SK-N-SH (cell line): ENCODE data around the gene MSL3B.

ENCODE experiments used
- CTCF ChIA-PET: fragments of 300-600, 350-600 bp; formaldehyde crosslinking; extraction: SDS; loops from one replicate; lab custom pipeline; 2021; lab: Yijun Ruan, JAX
- POLR2A ChIA-PET: fragments of 350-600 bp; sonication (Branson Sonifier 250); formaldehyde crosslinking; extraction: SDS; loops from one replicate; lab custom pipeline; 2020; ENCODE audit warnings: antibody characterized with exemption, inconsistent platforms; lab: Yijun Ruan, JAX
- DNase-seq: peaks from one replicate; pipeline ENCODE4 v3.0.0; 2012
- H2AFZ ChIP-seq: fragments of 200-600 bp; sonication (generic); 2 replicates; pipeline ENCODE4 v1.8.1; 2016; ENCODE audit warnings: antibody characterized with exemption, mild to moderate bottlenecking, low read depth
- H3F3A ChIP-seq: fragments of 200-600 bp; sonication (generic); replicated peaks from 2 replicates; pipeline ENCODE3; 2016; ENCODE audit warnings: antibody characterized with exemption, mild to moderate bottlenecking; ENCODE audit not compliant: insufficient read depth
- H3K27ac ChIP-seq, 2 experiments: fragments of 200-500 bp in 1 of 2; fragments of 200-600 bp in 1 of 2; sonication (Bioruptor generic) in 1 of 2; sonication (generic), shearing (Covaris generic) in 1 of 2; 2 replicates each; pipeline versions ENCODE4 v1.5.1 to v1.6.1; 2014 to 2016; ENCODE audit warnings: low read depth in 2 of 2, inconsistent platforms in 1 of 2, low read length in 1 of 2, mild to moderate bottlenecking in 1 of 2, mixed read lengths in 1 of 2
- H3K27me3 ChIP-seq: fragments of 200-600 bp; sonication (generic), shearing (Covaris generic); 2 replicates; pipeline ENCODE4 v1.6.1; 2016; ENCODE audit warnings: mixed run types; ENCODE audit not compliant: insufficient read depth
- H3K36me3 ChIP-seq, 2 experiments: fragments of 200-500 bp in 1 of 2; fragments of 200-600 bp in 1 of 2; sonication (Bioruptor generic) in 1 of 2; sonication (generic) in 1 of 2; replicated peaks in 1 of 2; 2 replicates each; pipeline versions ENCODE3 to v1.5.1; 2014 to 2016; ENCODE audit warnings: low read length in 1 of 2, mild to moderate bottlenecking in 1 of 2; ENCODE audit not compliant: insufficient read depth in 2 of 2, control insufficient read depth in 1 of 2
- H3K4me1 ChIP-seq, 2 experiments: fragments of 200-500 bp in 1 of 2; fragments of 200-600 bp in 1 of 2; sonication (Bioruptor generic) in 1 of 2; sonication (generic), shearing (Covaris generic) in 1 of 2; 2 replicates each; pipeline versions ENCODE4 v1.5.1 to v1.6.1; 2014 to 2016; ENCODE audit warnings: low read depth in 1 of 2, low read length in 1 of 2, mixed run types in 1 of 2; ENCODE audit not compliant: insufficient read depth in 2 of 2, control insufficient read depth in 1 of 2
- H3K4me2 ChIP-seq: fragments of 200-600 bp; sonication (generic), shearing (Covaris generic); 2 replicates; pipeline ENCODE4 v1.6.1; 2017; ENCODE audit warnings: mixed run types
- H3K4me3 ChIP-seq, 2 experiments: fragments of 200-500 bp in 1 of 2; fragments of 200-600 bp in 1 of 2; sonication (Bioruptor generic) in 1 of 2; sonication (generic), shearing (Covaris generic) in 1 of 2; 2 replicates each; pipeline versions ENCODE4 v1.5.1 to v1.8.1; 2014 to 2016; ENCODE audit warnings: low read depth in 2 of 2, inconsistent platforms in 1 of 2, low read length in 1 of 2, mild to moderate bottlenecking in 1 of 2, mixed read lengths in 1 of 2, moderate library complexity in 1 of 2
- H3K79me2 ChIP-seq: fragments of 200-600 bp; sonication (generic); 2 replicates; pipeline ENCODE4 v1.8.1; 2017; ENCODE audit warnings: mild to moderate bottlenecking; ENCODE audit not compliant: insufficient read depth
- H3K9ac ChIP-seq: fragments of 200-600 bp; sonication (generic); 2 replicates; pipeline ENCODE4 v1.6.1; 2017; ENCODE audit warnings: mixed run types
- H3K9me2 ChIP-seq: fragments of 200-600 bp; sonication (generic); 2 replicates; pipeline ENCODE4 v1.6.1; 2017; ENCODE audit warnings: mixed run types
- H3K9me3 ChIP-seq: fragments of 200-600 bp; sonication (generic); 2 replicates; pipeline ENCODE4 v1.6.1; 2017; ENCODE audit warnings: mixed run types, mild to moderate bottlenecking, moderate library complexity
- H4K20me1 ChIP-seq: fragments of 200-600 bp; sonication (generic); 2 replicates; pipeline ENCODE4 v1.6.1; 2017; ENCODE audit warnings: mild to moderate bottlenecking, mixed run types; ENCODE audit not compliant: insufficient read depth
- ELF1 ChIP-seq: IDR thresholded peaks from 2 replicates; pipeline ENCODE4 v1.4.0; 2012
- FOSL2 ChIP-seq: IDR thresholded peaks from 2 replicates; pipeline ENCODE4 v1.4.0; 2012; ENCODE audit warnings: low read depth, mild to moderate bottlenecking, moderate library complexity, borderline replicate concordance
- GATA2 ChIP-seq: sonication (generic); formaldehyde crosslinking; IDR thresholded peaks from 2 replicates; pipeline ENCODE4 v1.5.0; 2020; ENCODE audit warnings: mild to moderate bottlenecking, missing genetic modification reagents
- NRF1 ChIP-seq: IDR thresholded peaks from 2 replicates; pipeline ENCODE4 v1.6.1; 2012; ENCODE audit warnings: low read depth, mild to moderate bottlenecking, low read length
- RXRA ChIP-seq: IDR thresholded peaks from 2 replicates; pipeline ENCODE4 v1.4.0; 2012; ENCODE audit warnings: low read depth, mild to moderate bottlenecking, borderline replicate concordance
- SIN3A ChIP-seq: IDR thresholded peaks from 2 replicates; pipeline ENCODE4 v1.6.1; 2012; ENCODE audit warnings: low read depth, mild to moderate bottlenecking, low read length, moderate library complexity, borderline replicate concordance
- WGBS: methylation state at CpG from one replicate; pipeline ENCODE4 v1.1.6; 2017; ENCODE audit warnings: low lambda C conversion rate; 5-methylcytosine and 5-hydroxymethylcytosine counted together
- TF ChIP-seq, protein P1 (sequence below): IDR thresholded peaks from 2 replicates; pipeline ENCODE4; 2012
- TF ChIP-seq, protein P2 (sequence below): fragments of 200-600 bp; sonication (generic); IDR thresholded peaks from 2 replicates; pipeline ENCODE4 v1.6.1; 2017; ENCODE audit warnings: antibody characterized with exemption, mild to moderate bottlenecking, moderate library complexity

The MSL3B gene

GRCh38 chr2:233857511-233858141 is 10.6 kb downstream of the MSL3B start:
- ChIA-PET POLR2A (no interaction called here), CTCF (interaction anchor here (0.7 kb wide), 2 partner anchors 19 to 58 kb away, joined by 3 read pairs; no protein-coding TSS in a partner anchor)
- no peak overlapping the region for H2AFZ ChIP-seq

GRCh38 chr2:233856184-233856583 is 12.0 kb downstream of the MSL3B start:
- H3K9me3 ChIP-seq, result no peaks in the 10 kb centered on the region
- H3K4me2 ChIP-seq, result no peak overlapping the region
- H3K9me2 ChIP-seq, result no peaks in the 10 kb centered on the region
- H3K4me3 ChIP-seq, result no peak overlapping the region
- H4K20me1 ChIP-seq, result 0 out of 2 replicates have a peak, but pooled peaks cover 4% of the 10 kb centered on the region
- H3K4me1 ChIP-seq, result peaks cover 11 to 20% of the 10 kb centered on the region in 2 experiments; a peak in 2 of 4 replicates
- CTCF ChIA-PET, result no interaction called here
- peaks cover 6 to 8% of the 10 kb centered on the region in 2 experiments for H3K36me3 ChIP-seq
- H2AFZ ChIP-seq, result no peak overlapping the region
- no peaks in the 10 kb centered on the region for H3K27me3 ChIP-seq
- peaks cover 3% of the 10 kb centered on the region for H3F3A ChIP-seq
- POLR2A ChIA-PET, result no interaction called here
- H3K79me2 ChIP-seq, result peaks cover 32% of the 10 kb centered on the region
- WGBS, result 96% methylated on average over 4 of the region's 5 CpGs
- H3K27ac ChIP-seq, result no peak overlapping the region
- H3K9ac ChIP-seq, result no peak overlapping the region
- TF ChIP-seq RXRA (no peak), NRF1 (no peak), FOSL2 (no peak), SIN3A (no peak), GATA2 (CRISPR knock-in tag) (no peak), ELF1 (no peak)
- TF ChIP-seq, protein P1, sequence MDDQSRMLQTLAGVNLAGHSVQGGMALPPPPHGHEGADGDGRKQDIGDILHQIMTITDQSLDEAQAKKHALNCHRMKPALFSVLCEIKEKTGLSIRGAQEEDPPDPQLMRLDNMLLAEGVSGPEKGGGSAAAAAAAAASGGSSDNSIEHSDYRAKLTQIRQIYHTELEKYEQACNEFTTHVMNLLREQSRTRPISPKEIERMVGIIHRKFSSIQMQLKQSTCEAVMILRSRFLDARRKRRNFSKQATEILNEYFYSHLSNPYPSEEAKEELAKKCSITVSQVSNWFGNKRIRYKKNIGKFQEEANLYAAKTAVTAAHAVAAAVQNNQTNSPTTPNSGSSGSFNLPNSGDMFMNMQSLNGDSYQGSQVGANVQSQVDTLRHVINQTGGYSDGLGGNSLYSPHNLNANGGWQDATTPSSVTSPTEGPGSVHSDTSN, result 0 out of 2 replicates have a peak, but pooled peaks have one; percentile 23
- DNase-seq, result no peak

More at GRCh38 chr2:233857511-233858141, 10.6 kb downstream of the MSL3B start:
- no peak overlapping the region; a peak in 1 of 4 replicates for H3K4me3 ChIP-seq
- H3K27me3 ChIP-seq, result no peaks in the 10 kb centered on the region
- no peaks in the 10 kb centered on the region for H3K9me3 ChIP-seq
- no peak for DNase-seq
- H3K4me1 ChIP-seq, result peaks cover under 1 to 13% of the 10 kb centered on the region in 2 experiments; a peak in 2 of 4 replicates
- H3K36me3 ChIP-seq, result peaks cover 1 to 2% of the 10 kb centered on the region in 2 experiments
- H3K27ac ChIP-seq, result no peak overlapping the region
- H3F3A ChIP-seq, result no peaks in the 10 kb centered on the region
- no peak overlapping the region for H3K4me2 ChIP-seq
- TF ChIP-seq, protein P2, sequence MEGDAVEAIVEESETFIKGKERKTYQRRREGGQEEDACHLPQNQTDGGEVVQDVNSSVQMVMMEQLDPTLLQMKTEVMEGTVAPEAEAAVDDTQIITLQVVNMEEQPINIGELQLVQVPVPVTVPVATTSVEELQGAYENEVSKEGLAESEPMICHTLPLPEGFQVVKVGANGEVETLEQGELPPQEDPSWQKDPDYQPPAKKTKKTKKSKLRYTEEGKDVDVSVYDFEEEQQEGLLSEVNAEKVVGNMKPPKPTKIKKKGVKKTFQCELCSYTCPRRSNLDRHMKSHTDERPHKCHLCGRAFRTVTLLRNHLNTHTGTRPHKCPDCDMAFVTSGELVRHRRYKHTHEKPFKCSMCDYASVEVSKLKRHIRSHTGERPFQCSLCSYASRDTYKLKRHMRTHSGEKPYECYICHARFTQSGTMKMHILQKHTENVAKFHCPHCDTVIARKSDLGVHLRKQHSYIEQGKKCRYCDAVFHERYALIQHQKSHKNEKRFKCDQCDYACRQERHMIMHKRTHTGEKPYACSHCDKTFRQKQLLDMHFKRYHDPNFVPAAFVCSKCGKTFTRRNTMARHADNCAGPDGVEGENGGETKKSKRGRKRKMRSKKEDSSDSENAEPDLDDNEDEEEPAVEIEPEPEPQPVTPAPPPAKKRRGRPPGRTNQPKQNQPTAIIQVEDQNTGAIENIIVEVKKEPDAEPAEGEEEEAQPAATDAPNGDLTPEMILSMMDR, result peak; percentile 58
- TF ChIP-seq NRF1, result no peak
- TF ChIP-seq, all 33 proteins: peak for 1
- no peaks in the 10 kb centered on the region for H4K20me1 ChIP-seq
- WGBS, result 68% methylated on average over 9 of the region's 9 CpGs
- peaks cover 18% of the 10 kb centered on the region for H3K79me2 ChIP-seq
- H3K9me2 ChIP-seq, result no peaks in the 10 kb centered on the region
- no peak overlapping the region for H3K9ac ChIP-seq
